Erythroblast (primary cell): ENCODE measurements around the gene FCER2.

Source experiments
- GATA1 ChIP-seq: IDR thresholded peaks from 2 replicates; pipeline ENCODE4 v1.6.1; 2011; ENCODE audit warnings: low read depth, mild to moderate bottlenecking, control low read depth, low read length, moderate library complexity
- POLR2A ChIP-seq: IDR thresholded peaks from 2 replicates; pipeline ENCODE4 v1.6.1; 2011; ENCODE audit warnings: mild to moderate bottlenecking, low read length

DNA sequence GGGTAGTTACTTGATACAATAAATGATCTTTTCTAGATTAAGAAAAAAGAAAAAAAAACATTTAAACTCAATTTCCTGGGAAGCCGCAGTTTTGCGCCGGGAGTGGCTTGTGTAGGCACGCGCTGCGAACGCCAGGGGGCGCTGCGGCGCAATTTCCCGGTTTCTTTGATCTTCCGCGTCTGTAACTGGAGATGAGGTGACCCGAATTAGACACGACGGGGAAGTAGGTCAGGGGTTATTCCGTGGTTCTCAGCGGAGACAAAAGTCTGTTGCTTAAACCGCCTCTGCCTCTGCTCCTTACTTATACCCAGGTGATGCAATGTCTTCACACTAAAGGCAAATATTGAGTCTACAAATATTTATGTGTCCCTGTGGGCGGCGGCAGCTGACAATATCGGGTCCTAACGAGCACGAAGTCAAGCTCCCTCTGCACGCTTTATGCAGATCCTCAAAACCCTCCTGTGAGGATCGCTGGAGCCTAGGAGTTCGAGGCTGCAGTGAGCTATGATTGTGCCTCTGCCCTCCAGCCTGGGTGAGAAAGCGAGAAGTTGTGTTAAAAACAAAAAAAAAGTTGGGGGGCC is 49.8 kb downstream of the FCER2 start:
- TF ChIP-seq POLR2A (peak; percentile 19), GATA1 (no peak)
